Activated T-helper 2 cell treated with anti-CD3 and anti-CD28 coated beads, Interferon-gamma antibody, Interleukin-2, Interleukin-4, amounts not matched to agents 10 μg/mL and 5 μg/mL and 100 μg/mL, durations not matched to agents 14 hours and 24 hours and 36 hours (primary cell): Measurements from ENCODE around the gene DPH5. TPM values are rescaled to one million over a fixed set of nuclear protein-coding genes. Genes with fewer than 3 reads are reported as not detected.
"Not testable (repeated sequence)": the region's sequence is repeated elsewhere in the genome, so short reads cannot be mapped to it uniquely, and the experiment has no call there.

Source experiments
- DNase-seq: peaks from one replicate; pipeline ENCODE4 v3.0.0; 2021; ENCODE audit warnings: low spot score
- H3K27ac Mint-ChIP-seq: one replicate; pipeline ENCODE4 v1.8.0; 2021; ENCODE audit warnings: mixed read lengths
- H3K27me3 Mint-ChIP-seq: one replicate; pipeline ENCODE4 v1.8.0; 2021; ENCODE audit warnings: low read depth, mixed read lengths
- H3K36me3 Mint-ChIP-seq: one replicate; pipeline ENCODE4 v1.8.0; 2021; ENCODE audit warnings: low read depth, mixed read lengths
- H3K4me1 Mint-ChIP-seq: one replicate; pipeline ENCODE4 v1.8.0; 2021; ENCODE audit warnings: low read depth, mixed read lengths
- H3K4me3 Mint-ChIP-seq: one replicate; pipeline ENCODE4 v1.8.0; 2021; ENCODE audit warnings: low read depth, mild to moderate bottlenecking, moderate library complexity, mixed read lengths
- H3K9me3 Mint-ChIP-seq: one replicate; pipeline ENCODE4 v1.8.0; 2021; ENCODE audit warnings: mixed read lengths
- intact Hi-C: fragments of 100-400 bp; cut with micrococcal nuclease; formaldehyde crosslinking; loops from one replicate; pipeline ENCODE4 v1.15.1; 2023
- total RNA-seq: library from RNA; stranded (reverse); gene quantifications from 2 replicates; pipeline ENCODE4 v1.2.3, GENCODE V29; 2022

The DPH5 gene
- total RNA-seq, 1 donor from 2014 or later, result 40.0 TPM

DNA sequence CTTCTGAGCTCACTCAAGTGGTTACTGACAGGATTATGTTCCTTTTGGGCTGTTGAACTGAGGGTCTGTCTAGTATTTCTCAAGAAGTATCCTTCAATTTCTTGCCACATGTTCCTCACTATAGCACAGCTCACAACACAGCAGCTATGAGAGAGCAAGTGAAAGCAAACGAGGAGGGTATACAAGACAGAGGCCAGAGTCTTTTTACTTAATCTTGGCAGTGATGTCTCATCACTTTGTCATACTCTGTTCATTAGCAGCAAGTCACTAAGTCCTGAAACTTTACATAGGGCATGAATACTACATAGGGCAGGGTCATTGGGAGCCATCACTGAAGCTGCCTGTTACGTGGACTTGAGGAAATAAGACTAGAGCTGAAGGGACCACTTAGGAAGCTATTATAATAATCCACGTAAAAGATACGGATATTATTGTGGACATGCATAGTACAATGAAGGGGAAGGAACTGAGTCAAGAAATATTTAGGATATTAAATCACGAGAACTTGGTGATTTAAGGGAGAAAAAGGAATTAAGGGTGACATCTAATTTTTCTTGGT, 66.0 kb downstream of the DPH5 start:
- H3K4me3 Mint-ChIP-seq, result no peak overlapping the region
- H3K27ac Mint-ChIP-seq, result no peak overlapping the region
- no peaks in the 10 kb centered on the region for H3K27me3 Mint-ChIP-seq
- DNase-seq, result no peak
- intact Hi-C loops, result loop anchor here (5.0 kb wide), 1 partner anchor 43 kb away; no protein-coding TSS in a partner anchor
- H3K36me3 Mint-ChIP-seq, result peaks cover 52% of the 10 kb centered on the region
- H3K4me1 Mint-ChIP-seq, result peaks cover 19% of the 10 kb centered on the region
- H3K9me3 Mint-ChIP-seq, result peaks cover 4% of the 10 kb centered on the region

DNA sequence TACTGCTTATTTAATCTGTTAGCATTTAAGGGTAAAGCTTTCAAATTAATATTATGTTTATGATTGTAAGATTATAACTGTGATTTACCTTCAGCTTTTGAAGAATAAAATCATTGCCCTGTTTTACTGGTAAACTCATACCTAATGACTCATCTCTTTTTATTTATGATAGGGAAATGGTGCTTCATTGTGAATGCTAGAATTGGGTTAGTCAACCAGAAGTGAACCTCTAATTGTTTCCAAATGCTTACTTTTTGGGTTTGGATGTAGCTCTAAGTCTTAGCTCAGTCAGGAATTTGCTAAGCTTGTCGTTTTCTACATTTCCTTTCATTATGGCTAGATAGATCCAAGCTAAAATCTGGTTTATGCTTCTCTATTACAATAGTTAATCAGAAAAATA, 70.3 kb downstream of the DPH5 start:
- no peak overlapping the region for H3K27ac Mint-ChIP-seq
- H3K9me3 Mint-ChIP-seq, result peaks cover 31% of the 10 kb centered on the region
- no peaks in the 10 kb centered on the region for H3K27me3 Mint-ChIP-seq
- DNase-seq, result no peak
- H3K36me3 Mint-ChIP-seq, result peaks cover 57% of the 10 kb centered on the region
- intact Hi-C loops, result loop anchor here (5.0 kb wide), 1 partner anchor 47 kb away; no protein-coding TSS in a partner anchor
- H3K4me1 Mint-ChIP-seq, result peaks cover 36% of the 10 kb centered on the region
- no peak overlapping the region for H3K4me3 Mint-ChIP-seq

DNA sequence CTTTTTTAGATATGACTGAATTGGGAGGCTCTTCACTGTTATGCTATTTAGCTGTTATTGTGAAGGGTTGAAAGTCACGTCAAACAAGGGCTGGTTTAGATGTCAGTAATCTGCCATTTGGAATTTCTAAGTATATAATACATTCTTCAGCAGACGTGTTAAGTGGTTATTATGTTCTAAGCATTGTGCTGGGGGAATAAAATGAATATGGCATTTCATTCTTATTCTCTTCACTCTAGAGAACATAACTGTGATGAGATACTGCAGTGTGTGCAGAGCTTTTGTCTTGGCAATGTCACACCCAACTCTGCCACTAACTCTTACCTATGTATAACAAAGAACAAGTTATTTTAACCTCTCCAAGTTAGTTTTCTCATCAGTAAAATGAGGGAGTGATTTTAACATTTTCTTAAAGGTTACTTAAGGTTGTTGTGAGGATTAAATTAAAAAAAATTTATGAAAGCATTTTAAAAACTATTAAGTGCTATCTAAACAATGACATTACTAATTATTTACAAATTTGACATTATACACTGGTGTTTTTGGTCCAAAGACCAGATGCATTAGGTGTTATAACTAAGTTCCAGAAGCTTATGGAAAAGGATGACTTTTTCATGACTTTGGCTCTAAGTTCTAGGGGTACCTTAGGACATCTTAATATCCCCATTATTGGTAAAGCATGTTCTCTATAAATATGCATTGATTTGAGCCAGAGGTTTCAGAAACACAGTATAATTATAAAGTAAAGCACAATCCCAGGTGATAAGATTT, 71.4 kb downstream of the DPH5 start:
- Mint-ChIP-seq H3K4me1 (peaks cover 41% of the 10 kb centered on the region), H3K9me3 (peaks cover 32% of the 10 kb centered on the region), H3K27ac (no peak overlapping the region), H3K27me3 (no peaks in the 10 kb centered on the region), H3K4me3 (no peak overlapping the region), H3K36me3 (peaks cover 63% of the 10 kb centered on the region)
- intact Hi-C loops, result no loop called here
- DNase-seq, result no peak

DNA sequence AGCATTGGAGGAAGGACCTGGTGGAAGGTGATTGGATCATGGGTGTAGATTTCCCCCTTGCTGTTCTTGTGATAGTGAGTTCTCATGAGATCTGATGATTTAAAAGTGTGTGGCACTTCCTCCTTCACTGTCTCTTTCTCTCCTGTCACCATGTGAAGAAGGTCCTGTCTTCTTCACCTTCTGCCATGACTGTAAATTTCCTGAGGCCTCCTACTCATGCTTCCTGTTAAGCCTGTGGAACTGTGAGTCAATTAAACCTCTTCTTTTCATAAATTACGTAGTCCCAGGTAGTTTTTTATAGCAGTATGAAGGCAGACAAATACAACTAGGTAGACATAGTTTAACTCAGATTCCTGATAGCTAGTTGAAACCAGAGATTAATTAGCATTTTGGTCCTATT, 72.6 kb downstream of the DPH5 start:
- DNase-seq, H3K4me3 Mint-ChIP-seq, H3K27me3 Mint-ChIP-seq, H3K27ac Mint-ChIP-seq, intact Hi-C loops: not testable (repeated sequence)
- H3K9me3 Mint-ChIP-seq, result peaks cover 44% of the 10 kb centered on the region
- H3K36me3 Mint-ChIP-seq, result peaks cover 74% of the 10 kb centered on the region
- H3K4me1 Mint-ChIP-seq, result peaks cover 51% of the 10 kb centered on the region

DNA sequence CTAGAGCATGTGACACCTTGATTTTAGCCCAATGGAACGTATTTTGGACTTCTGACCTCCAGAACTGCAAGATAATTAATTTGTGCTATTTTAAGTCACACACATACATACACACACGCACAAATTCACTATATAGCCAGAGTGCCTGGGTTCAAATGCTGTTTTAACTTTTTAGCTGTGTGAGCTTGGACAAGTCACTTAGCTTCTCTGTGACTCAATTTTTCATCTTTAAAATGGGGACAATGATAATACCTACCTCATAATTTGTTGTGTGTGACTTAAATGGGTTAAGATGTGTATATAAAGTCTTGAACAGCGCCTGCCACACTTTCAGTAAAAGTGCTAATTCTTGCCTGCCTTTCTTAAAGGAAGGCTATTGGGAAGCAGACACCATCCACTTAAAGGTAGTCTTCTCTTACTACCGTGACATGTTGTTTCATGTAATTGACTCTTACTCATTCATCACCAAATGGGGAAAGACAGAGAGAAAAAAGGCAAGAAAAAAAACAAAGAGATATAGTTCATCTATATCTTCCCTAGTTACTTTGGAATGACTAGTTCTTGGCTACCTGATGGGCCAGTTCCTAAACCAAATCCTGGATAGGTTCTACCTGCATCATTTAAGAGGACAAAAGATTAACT, 73.4 kb downstream of the DPH5 start:
- intact Hi-C loops, result no loop called here
- Mint-ChIP-seq H3K27ac (no peak overlapping the region), H3K4me3 (no peak overlapping the region), H3K9me3 (peaks cover 51% of the 10 kb centered on the region), H3K36me3 (peaks cover 76% of the 10 kb centered on the region), H3K27me3 (no peaks in the 10 kb centered on the region), H3K4me1 (peaks cover 56% of the 10 kb centered on the region)
- DNase-seq, result no peak

DNA sequence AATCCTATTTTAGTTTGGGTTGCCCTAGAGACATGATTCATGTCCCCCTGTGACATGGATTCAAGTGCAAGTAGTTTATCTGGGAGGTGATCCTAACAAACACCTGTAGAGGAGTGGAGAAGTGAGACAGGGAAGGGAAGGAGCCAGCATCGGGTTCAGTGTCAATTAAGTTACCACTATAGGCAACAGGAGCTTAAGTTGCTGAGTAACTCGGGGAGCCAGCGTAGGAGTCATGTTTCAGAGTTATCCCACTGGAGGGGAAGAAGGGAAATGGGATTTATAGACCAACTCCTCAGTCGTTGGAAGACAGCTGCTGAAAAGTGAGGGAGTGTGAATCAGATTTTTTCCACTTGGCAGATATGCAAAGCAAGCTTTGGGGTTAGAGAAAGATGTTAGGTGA, 74.8 kb downstream of the DPH5 start:
- Mint-ChIP-seq H3K36me3 (peaks cover 84% of the 10 kb centered on the region), H3K9me3 (peaks cover 65% of the 10 kb centered on the region), H3K27me3 (no peaks in the 10 kb centered on the region), H3K27ac (no peak overlapping the region), H3K4me1 (peaks cover 59% of the 10 kb centered on the region), H3K4me3 (no peak overlapping the region)
- no peak for DNase-seq
- intact Hi-C loops, result no loop called here

DNA sequence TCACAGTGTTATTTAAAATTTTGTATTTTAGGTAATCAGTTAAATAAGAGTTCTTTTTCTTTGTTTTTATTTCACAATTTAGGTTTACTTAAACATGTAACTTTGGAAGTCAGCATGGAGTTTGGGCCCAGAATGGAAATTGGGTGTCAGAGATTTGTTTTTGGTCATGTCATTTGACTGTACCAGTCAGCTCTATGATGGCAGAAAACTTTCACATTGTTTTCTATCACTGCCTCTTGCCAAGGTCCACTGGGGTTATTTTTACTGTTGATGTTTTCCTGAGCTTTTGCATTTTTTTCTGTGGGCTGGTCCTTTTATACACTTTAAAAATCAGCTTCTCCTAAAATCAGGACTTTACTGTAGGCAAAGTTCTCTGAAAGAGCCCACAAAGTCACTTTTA, 75.2 kb downstream of the DPH5 start:
- no peak for DNase-seq
- no peak overlapping the region for H3K27ac Mint-ChIP-seq
- H3K4me1 Mint-ChIP-seq, result peaks cover 57% of the 10 kb centered on the region
- H3K36me3 Mint-ChIP-seq, result peaks cover 88% of the 10 kb centered on the region
- no peak overlapping the region for H3K4me3 Mint-ChIP-seq
- no peaks in the 10 kb centered on the region for H3K27me3 Mint-ChIP-seq
- intact Hi-C loops, result no loop called here
- peaks cover 69% of the 10 kb centered on the region for H3K9me3 Mint-ChIP-seq

DNA sequence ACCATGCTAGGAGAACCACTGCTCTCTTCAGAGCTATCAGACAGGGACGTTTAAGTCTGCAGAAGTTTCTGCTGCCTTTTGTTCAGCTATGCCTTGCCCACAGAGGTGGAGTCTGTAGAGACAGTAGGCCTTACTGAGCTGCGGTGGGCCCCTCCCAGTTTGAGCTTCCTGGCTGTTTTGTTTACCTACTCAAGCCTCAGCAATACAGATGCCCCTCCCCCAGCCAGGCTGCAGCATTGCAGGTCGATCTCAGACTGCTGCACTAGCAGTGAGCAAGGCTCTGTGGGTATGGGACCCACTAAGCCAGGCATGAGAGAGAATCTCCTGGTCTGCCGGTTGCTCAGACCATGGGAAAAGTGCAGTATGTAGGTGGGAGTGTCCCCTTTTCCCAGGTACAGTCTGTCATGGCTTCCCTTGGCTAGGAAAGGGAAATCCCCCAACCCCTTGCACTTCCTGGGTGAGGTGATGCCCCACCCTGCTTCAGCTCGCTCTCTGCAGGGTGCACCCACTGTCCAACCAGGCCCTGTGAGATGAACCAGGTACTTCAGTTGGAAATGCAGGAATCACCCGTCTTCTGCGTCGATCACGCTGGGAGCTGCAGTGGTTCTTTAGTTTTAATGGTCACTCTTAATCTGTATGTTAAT, 75.9 kb downstream of the DPH5 start:
- intact Hi-C loops, H3K27me3 Mint-ChIP-seq: not testable (repeated sequence)
- Mint-ChIP-seq H3K4me3 (peak overlapping the region; percentile 35), H3K4me1 (peaks cover 56% of the 10 kb centered on the region), H3K27ac (peak overlapping the region; percentile 14), H3K9me3 (peaks cover 76% of the 10 kb centered on the region), H3K36me3 (peaks cover 95% of the 10 kb centered on the region)
- DNase-seq, result peak; percentile 76

DNA sequence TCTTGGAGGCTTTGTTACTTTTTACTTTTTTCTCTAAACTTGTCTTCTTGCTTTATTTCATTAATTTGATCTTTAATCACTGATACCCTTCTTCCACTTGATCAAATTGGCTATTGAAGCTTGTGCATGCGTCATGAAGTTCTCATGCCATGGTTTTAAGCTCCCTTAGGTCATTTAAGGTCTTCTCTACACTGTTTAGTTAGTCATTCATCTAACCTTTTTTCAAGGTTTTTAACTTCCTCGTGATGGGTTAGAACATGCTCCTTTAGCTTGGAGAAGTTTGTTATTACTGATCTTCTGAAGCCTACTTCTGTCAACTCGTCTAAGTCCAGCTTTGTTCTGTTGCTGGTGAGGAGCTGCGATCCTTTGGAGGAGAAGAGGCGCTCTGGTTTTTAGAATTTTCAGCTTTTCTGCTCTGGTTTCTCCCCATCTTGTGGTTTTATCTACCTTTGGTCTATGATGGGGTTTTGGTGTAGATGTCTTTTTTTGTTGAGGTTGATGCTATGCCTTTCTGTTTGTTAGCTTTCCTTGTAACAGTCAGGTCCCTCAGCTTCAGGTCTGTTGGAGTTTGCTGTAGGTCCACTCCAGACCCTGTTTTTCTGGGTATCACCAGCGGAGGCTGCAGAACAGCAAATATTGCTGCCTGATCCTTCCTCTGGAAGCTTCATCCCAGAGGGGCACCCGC, 76.7 kb downstream of the DPH5 start:
- Mint-ChIP-seq H3K27ac (peak overlapping the region; percentile 14), H3K36me3 (peaks cover 95% of the 10 kb centered on the region), H3K9me3 (peaks cover 76% of the 10 kb centered on the region), H3K4me3 (peak overlapping the region; percentile 35), H3K4me1 (peaks cover 54% of the 10 kb centered on the region)
- H3K27me3 Mint-ChIP-seq, intact Hi-C loops, DNase-seq: not testable (repeated sequence)

DNA sequence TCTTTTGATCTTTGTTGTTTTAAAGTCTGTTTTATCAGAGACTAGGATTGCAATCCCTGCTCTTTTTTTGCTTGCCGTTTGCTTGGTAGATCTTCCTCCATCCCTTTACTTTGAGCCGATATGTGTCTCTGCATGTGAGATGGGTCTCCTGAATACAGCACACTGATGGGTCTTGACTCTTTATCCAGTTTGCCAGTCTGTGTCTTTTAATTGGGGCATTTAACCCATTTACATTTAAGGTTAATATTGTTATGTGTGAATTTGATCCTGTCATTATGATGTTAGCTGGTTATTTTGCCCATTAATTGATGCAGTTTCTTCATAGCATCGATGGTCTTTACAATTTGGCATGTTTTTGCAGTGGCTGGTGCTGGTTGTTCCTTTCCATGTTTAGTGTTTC, 77.8 kb downstream of the DPH5 start:
- Mint-ChIP-seq H3K4me1 (peaks cover 53% of the 10 kb centered on the region), H3K9me3 (peaks cover 66% of the 10 kb centered on the region), H3K36me3 (peaks cover 95% of the 10 kb centered on the region)
- DNase-seq, H3K27ac Mint-ChIP-seq, H3K27me3 Mint-ChIP-seq, intact Hi-C loops, H3K4me3 Mint-ChIP-seq: not testable (repeated sequence)

DNA sequence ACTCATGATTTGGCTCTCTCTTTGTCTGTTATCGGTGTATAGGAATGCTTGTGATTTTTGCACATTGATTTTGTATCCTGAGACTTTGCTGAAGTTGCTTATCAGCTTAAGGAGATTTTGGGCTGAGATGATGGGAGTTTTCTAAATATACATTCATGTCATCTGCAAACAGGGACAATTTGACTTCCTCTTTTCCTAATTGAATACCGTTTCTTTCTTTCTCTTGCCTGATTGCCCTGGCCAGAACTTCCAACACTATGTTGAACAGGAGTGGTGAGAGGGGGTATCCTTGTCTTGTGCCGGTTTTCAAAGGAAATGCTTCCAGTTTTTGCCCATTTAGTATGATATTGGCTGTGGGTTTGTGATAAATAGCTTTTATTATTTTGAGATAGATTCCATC, 79.5 kb downstream of the DPH5 start:
- intact Hi-C loops, H3K4me3 Mint-ChIP-seq: not testable (repeated sequence)

DNA sequence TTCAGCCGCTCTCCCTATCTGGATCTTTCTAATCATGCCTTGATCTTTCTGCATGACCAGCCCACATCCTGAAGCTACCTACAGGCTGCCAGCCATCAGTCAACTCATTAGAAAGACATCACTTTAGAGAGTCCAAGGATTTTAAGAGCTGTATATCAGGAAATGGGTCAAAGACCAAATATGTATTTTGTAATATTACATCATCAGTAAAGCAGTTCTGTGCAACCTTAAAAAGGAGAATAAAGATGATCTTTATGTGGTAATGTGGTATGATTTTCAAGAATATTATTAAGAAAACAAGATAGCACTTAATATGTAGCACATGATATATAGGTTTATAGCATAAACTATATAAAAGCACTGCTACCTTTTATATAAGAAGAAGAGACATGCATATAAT, 82.1 kb downstream of the DPH5 start:
- intact Hi-C loops, result loop anchor here (5.0 kb wide), 2 partner anchors 64 to 139 kb away; no protein-coding TSS in a partner anchor
- peaks cover 42% of the 10 kb centered on the region for H3K4me1 Mint-ChIP-seq

More for the DNA sequence above, 79.5 kb downstream of the DPH5 start:
- not testable (repeated sequence) for DNase-seq, H3K27me3 Mint-ChIP-seq, H3K27ac Mint-ChIP-seq
- H3K9me3 Mint-ChIP-seq, result peaks cover 51% of the 10 kb centered on the region
- H3K36me3 Mint-ChIP-seq, result peaks cover 95% of the 10 kb centered on the region
- H3K4me1 Mint-ChIP-seq, result peaks cover 56% of the 10 kb centered on the region

More for the DNA sequence above, 82.1 kb downstream of the DPH5 start:
- Mint-ChIP-seq H3K27me3 (peaks cover 1% of the 10 kb centered on the region), H3K36me3 (peaks cover 86% of the 10 kb centered on the region), H3K9me3 (peaks cover 38% of the 10 kb centered on the region), H3K4me3 (no peak overlapping the region), H3K27ac (no peak overlapping the region)
- DNase-seq, result no peak
